Adrenal gland (tissue), 12 donors: ENCODE results near the gene EXT2. TPM values are rescaled to one million over a fixed set of nuclear protein-coding genes. Genes with fewer than 3 reads are reported as not detected.

Experiments
- DNase-seq, 7 donors: peaks; one replicate each; pipeline ENCODE4 v3.0.0-alpha.2; 2019 to 2020
- H3K27ac ChIP-seq, 5 donors: fragments of 200-600 bp; sonication (generic) in 4 of 5; 1 replicate in 3 of 5; 2 replicates in 2 of 5; pipeline versions ENCODE4 v1.5.1 to v1.8.0; 2016 to 2020; ENCODE audit warnings: mild to moderate bottlenecking in 1 of 5
- H3K27me3 ChIP-seq: fragments of 200-600 bp; 2 replicates; pipeline ENCODE4 v1.8.0; 2021
- H3K36me3 ChIP-seq, 2 donors: fragments of 200-600 bp; replicated peaks in 1 of 2; 1 replicate in 1 of 2; 2 replicates in 1 of 2; pipeline versions ENCODE4 v1.5.1 to v1.8.0; 2018 to 2022
- H3K4me1 ChIP-seq, 2 donors: fragments of 200-600 bp; replicated peaks in 1 of 2; 1 replicate in 1 of 2; 2 replicates in 1 of 2; pipeline versions ENCODE4 v1.5.1 to v1.8.0; 2018 to 2021
- H3K4me3 ChIP-seq, 4 donors: fragments of 200-600 bp; sonication (generic) in 3 of 4; one replicate each; pipeline ENCODE4 v1.5.1; 2016 to 2018
- H3K9me3 ChIP-seq, 3 donors: fragments of 200-600 bp; sonication (generic) in 1 of 3; replicated peaks in 1 of 3; 1 replicate in 2 of 3; 2 replicates in 1 of 3; pipeline versions ENCODE4 v1.5.1 to v1.8.0; 2016 to 2021
- CTCF ChIP-seq, 6 experiments: fragments of 450-650 bp in 4 of 6; fragments of 200-600 bp in 2 of 6; sonication (generic) in 1 of 6; IDR thresholded peaks; 1 replicate in 5 of 6; 2 replicates in 1 of 6; pipeline versions ENCODE4 v1.5.1 to v1.8.0; 2016 to 2021; ENCODE audit warnings: antibody characterized with exemption in 6 of 6, mild to moderate bottlenecking in 2 of 6, moderate library complexity in 1 of 6
- POLR2A ChIP-seq, 2 donors: fragments of 450-650 bp; IDR thresholded peaks; one replicate each; pipeline ENCODE4 v1.6.1; 2017; ENCODE audit warnings: antibody characterized with exemption in 2 of 2, mild to moderate bottlenecking in 2 of 2, moderate library complexity in 1 of 2
- WGBS, 4 donors: extraction: QIAGEN DNeasy Blood & Tissue Kit in 2 of 4; methylation state at CpG; one replicate each; pipeline versions ENCODE4 v1.1.5 to v1.1.7; 2013 to 2017; 5-methylcytosine and 5-hydroxymethylcytosine counted together
- intact Hi-C, 2 donors: fragments of 100-400 bp; cut with DNase I; formaldehyde crosslinking; loops; one replicate each; pipeline versions ENCODE4 v1.14.1 to v1.15.0; 2022 to 2023
- polyA plus RNA-seq, 3 donors: library from polyadenylated mRNA; stranded (reverse); fragments of 200-250 nt in 2 of 3; fragments of 350-450 nt in 1 of 3; fragmentation: Illumina TruSeq in 1 of 3; extraction: RNeasy Lipid Tissue Mini Kit (QIAGEN cat#74804) in 1 of 3; gene quantifications; one replicate each; pipeline ENCODE4 v1.2.3, GENCODE V29; 2013 to 2014
- total RNA-seq, 9 donors: library from RNA; depleted of rRNA in 4 of 9; stranded (reverse); fragments of >200 nt in 4 of 9; fragments of 120-200 nt in 1 of 9; fragmentation: NEBNext Ultra II Directional in 1 of 9; extraction: Animal tissue kit (Norgen Biotek cat#: 25700) in 1 of 9; gene quantifications; one replicate each; pipeline versions ENCODE4 v1.1.0 to v1.2.4, GENCODE V29; 2013 to 2023
- donor health status: healthy with polysubstance abuse.
- donor health status: Bipolar disorder and iron deficiency.
- donor health status: DM: yes; HTN: yes; CAD: no.
- donor health status: DM: no; HTN: no; CAD: no.
- donor health status: DM: no; HTN: no; CAD: no.
- donor health status: DM: yes; HTN: yes; CAD: no.

EXT2 gene
- total and polyA plus RNA-seq, 12 donors = 28.7 to 89.3 (median 46.3) TPM

DNA sequence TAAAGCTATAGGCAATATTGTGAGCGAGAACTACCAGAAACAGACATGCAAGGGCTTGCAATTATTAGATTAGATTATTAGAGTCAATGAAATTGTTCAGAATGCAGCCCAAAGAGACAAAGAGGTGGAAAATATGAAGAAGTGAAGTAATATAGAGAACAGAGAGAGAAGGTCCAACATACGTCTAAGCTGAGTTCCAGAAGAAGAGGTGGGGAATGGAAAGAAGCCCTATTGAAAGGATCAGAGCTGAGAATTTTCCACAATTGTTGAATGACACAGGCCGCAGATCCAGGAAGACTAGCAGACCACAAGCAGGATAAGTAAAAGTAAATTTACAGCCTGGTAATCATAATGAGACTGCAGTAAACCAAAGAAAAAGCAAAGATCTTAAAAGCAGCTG lies 93.2 kb downstream of the EXT2 start:
- Histone ChIP-seq H3K4me3 (no peak overlapping the region), H3K9me3 (no peaks in the 10 kb centered on the region), H3K36me3 (no peaks in the 10 kb centered on the region), H3K27ac (no peak overlapping the region), H3K4me1 (no peaks in the 10 kb centered on the region), H3K27me3 (no peaks in the 10 kb centered on the region)
- intact Hi-C loops = no loop called here
- DNase-seq = no peak
- WGBS, 4 donors = 94 to 99% (median 98%) methylated on average over 3 of the region's 3 CpGs
- no peak for TF ChIP-seq CTCF (IDR thresholded peaks at IDR 0.05)
- TF ChIP-seq POLR2A (IDR thresholded peaks at IDR 0.05) = no peak

GRCh38 chr11:44189986-44190882 lies 94.8 kb downstream of the EXT2 start:
- Histone ChIP-seq H3K27me3 (no peaks in the 10 kb centered on the region), H3K36me3 (no peaks in the 10 kb centered on the region), H3K4me3 (no peak overlapping the region), H3K9me3 (no peaks in the 10 kb centered on the region), H3K27ac (no peak overlapping the region), H3K4me1 (no peaks in the 10 kb centered on the region)
- intact Hi-C loops = no loop called here
- WGBS, 4 donors = 81 to 93% (median 90%) methylated on average over 5 of the region's 5 CpGs
- DNase-seq = no peak
- TF ChIP-seq POLR2A (IDR thresholded peaks at IDR 0.05) (no peak), CTCF (IDR thresholded peaks at IDR 0.05) (no peak)

DNA sequence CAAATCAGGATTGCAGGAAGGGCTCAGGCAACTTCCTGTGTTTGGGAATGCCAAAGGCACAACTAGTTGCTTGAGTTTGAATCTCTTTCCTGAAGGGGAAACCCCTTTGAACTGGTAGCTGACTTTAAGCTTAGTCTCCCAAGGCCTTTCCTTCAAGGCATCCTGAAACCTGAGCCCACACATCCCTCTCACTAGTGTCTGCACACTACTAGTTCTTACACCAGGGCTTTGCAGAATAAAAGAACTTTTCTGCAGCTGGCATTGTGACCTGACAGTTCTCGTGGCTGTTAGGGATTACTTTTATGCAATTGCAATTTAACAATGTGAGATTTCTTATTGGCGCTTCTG lies 95.4 kb downstream of the EXT2 start:
- TF ChIP-seq POLR2A (IDR thresholded peaks at IDR 0.05) = no peak
- TF ChIP-seq CTCF (IDR thresholded peaks at IDR 0.05) = no peak
- WGBS, 4 donors = 94 to 100% (median 97%) methylated on average over 2 of the region's 2 CpGs

DNA sequence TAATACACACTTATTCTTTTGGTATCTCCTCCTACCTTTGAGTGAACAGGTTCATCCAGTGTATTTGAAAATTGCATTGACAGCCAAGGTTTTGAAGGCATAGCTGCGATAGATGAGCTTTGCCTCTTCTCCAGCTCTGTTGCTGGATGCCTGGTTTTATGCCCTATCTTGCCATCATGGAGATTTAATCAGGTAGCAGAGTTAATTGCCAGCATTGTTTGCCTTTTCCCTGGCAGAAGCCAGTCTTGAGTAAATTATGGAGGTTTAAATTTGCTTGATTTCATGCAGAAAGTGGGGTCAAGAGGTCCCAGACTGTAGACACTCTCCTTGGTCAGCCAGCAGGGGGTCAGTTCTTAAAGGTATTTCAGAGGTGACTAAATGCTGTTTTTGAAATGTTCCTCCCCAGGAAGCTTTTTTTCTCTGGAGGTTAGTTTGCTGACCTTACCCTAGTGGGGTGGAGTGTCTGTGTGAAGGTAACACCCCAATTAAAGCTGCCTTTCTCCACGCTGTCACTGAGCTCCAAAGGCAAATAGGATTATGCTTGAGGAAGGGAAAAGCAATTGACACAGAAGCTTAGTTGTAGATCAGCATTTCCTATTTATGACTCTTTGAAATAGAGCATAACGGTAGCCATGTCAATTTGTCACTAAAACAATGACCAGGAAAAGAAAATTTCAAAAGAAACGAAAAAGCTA lies 96.0 kb downstream of the EXT2 start:
- H3K4me1 ChIP-seq = no peaks in the 10 kb centered on the region
- H3K4me3 ChIP-seq = no peak overlapping the region
- WGBS, 4 donors = 88 to 95% (median 92%) methylated on average over 4 of the region's 4 CpGs
- H3K27ac ChIP-seq = no peak overlapping the region
- H3K9me3 ChIP-seq = no peaks in the 10 kb centered on the region
- no peaks in the 10 kb centered on the region for H3K27me3 ChIP-seq
- TF ChIP-seq POLR2A (IDR thresholded peaks at IDR 0.05) = no peak
- no peak for TF ChIP-seq CTCF (IDR thresholded peaks at IDR 0.05)
- intact Hi-C loops = no loop called here
- no peak for DNase-seq
- no peaks in the 10 kb centered on the region for H3K36me3 ChIP-seq

More for the DNA sequence above, 95.4 kb downstream of the EXT2 start:
- Histone ChIP-seq H3K27ac (no peak overlapping the region), H3K36me3 (no peaks in the 10 kb centered on the region), H3K4me3 (no peak overlapping the region), H3K9me3 (no peaks in the 10 kb centered on the region), H3K4me1 (no peaks in the 10 kb centered on the region), H3K27me3 (no peaks in the 10 kb centered on the region)
- intact Hi-C loops = no loop called here
- no peak for DNase-seq
